Effector memory CD8-positive, alpha-beta T cell (primary cell): ENCODE results near the gene RPL26.

ENCODE experiments used
- ATAC-seq: fragments of 150-1000 bp; cut with Tn5 transposase; replicated peaks from 2 replicates; pipeline ENCODE4 v1.10.0; 2021; ENCODE audit warnings: mild to moderate bottlenecking, moderate library complexity
- DNase-seq, 3 experiments: peaks; one replicate each; pipeline ENCODE4 v3.0.0; 2021
- H3K27ac Mint-ChIP-seq, 2 donors: one replicate each; pipeline ENCODE4 v1.8.0; 2022; ENCODE audit warnings: mild to moderate bottlenecking in 2 of 2, mixed read lengths in 2 of 2, moderate library complexity in 2 of 2
- H3K27me3 Mint-ChIP-seq, 2 donors: one replicate each; pipeline ENCODE4 v1.8.0; 2022; ENCODE audit warnings: mixed read lengths in 2 of 2
- H3K36me3 Mint-ChIP-seq: one replicate; pipeline ENCODE4 v1.8.0; 2022; ENCODE audit warnings: mild to moderate bottlenecking, moderate library complexity, mixed read lengths; ENCODE audit not compliant: insufficient read depth
- H3K4me1 Mint-ChIP-seq, 2 donors: one replicate each; pipeline ENCODE4 v1.8.0; 2022; ENCODE audit warnings: low read depth in 2 of 2, mixed read lengths in 2 of 2
- H3K4me3 Mint-ChIP-seq, 2 donors: one replicate each; pipeline ENCODE4 v1.8.0; 2022; ENCODE audit warnings: mild to moderate bottlenecking in 2 of 2, mixed read lengths in 2 of 2, moderate library complexity in 2 of 2
- H3K9me3 Mint-ChIP-seq, 2 donors: one replicate each; pipeline ENCODE4 v1.8.0; 2022; ENCODE audit warnings: mixed read lengths in 2 of 2

Gene RPL26

GRCh38 chr17:8345951-8346665 is 36.9 kb downstream of the RPL26 start:
- H3K9me3 Mint-ChIP-seq = no peaks in the 10 kb centered on the region
- ATAC-seq = no peak
- H3K36me3 Mint-ChIP-seq = no peaks in the 10 kb centered on the region
- H3K4me3 Mint-ChIP-seq = no peak overlapping the region
- no peak overlapping the region for H3K27ac Mint-ChIP-seq
- no peak for DNase-seq
- H3K4me1 Mint-ChIP-seq = no peaks in the 10 kb centered on the region
- peaks cover 32 to 49% of the 10 kb centered on the region in 2 donors for H3K27me3 Mint-ChIP-seq

- no peaks in the 10 kb centered on the region for H3K9me3 Mint-ChIP-seq
- H3K27ac Mint-ChIP-seq = no peak overlapping the region
- no peaks in the 10 kb centered on the region for H3K4me1 Mint-ChIP-seq
- H3K36me3 Mint-ChIP-seq = no peaks in the 10 kb centered on the region
- no peak overlapping the region for H3K4me3 Mint-ChIP-seq
- DNase-seq (no peak), ATAC-seq (no peak)
- peaks cover 29 to 44% of the 10 kb centered on the region in 2 donors for H3K27me3 Mint-ChIP-seq
Measured at GRCh38 chr17:8345052-8345690, 37.8 kb downstream of the RPL26 start.

GRCh38 chr17:8341456-8341855 is 41.5 kb downstream of the RPL26 start:
- Mint-ChIP-seq H3K9me3 (no peaks in the 10 kb centered on the region), H3K27me3 (peaks cover 10 to 21% of the 10 kb centered on the region in 2 donors), H3K27ac (no peak overlapping the region), H3K4me3 (no peak overlapping the region), H3K36me3 (no peaks in the 10 kb centered on the region), H3K4me1 (peaks cover 5 to 8% of the 10 kb centered on the region in 2 donors)
- ATAC-seq = no peak
- no peak for DNase-seq

GRCh38 chr17:8339540-8339939 is 43.5 kb downstream of the RPL26 start, which contains the start of gene ODF4:
TSS of gene ODF4 (plus strand) at chr17:8339840. CDS start at chr17:8340052, 212 bp downstream.
- ATAC-seq = no peak
- no peaks in the 10 kb centered on the region for H3K36me3 Mint-ChIP-seq

GRCh38 chr17:8338753-8339140 is 44.2 kb downstream of the RPL26 start:
- H3K4me1 Mint-ChIP-seq = peaks cover 5 to 8% of the 10 kb centered on the region in 2 donors
- H3K9me3 Mint-ChIP-seq = no peaks in the 10 kb centered on the region
- peaks cover 3 to 21% of the 10 kb centered on the region in 2 donors for H3K27me3 Mint-ChIP-seq
- ATAC-seq = no peak
- H3K4me3 Mint-ChIP-seq = peak overlapping the region in 1 of 2 donors; percentile 16
- no peaks in the 10 kb centered on the region for H3K36me3 Mint-ChIP-seq
- DNase-seq = no peak
- H3K27ac Mint-ChIP-seq = peak overlapping the region in 1 of 2 donors; percentile 19

More at GRCh38 chr17:8339540-8339939, 43.5 kb downstream of the RPL26 start, which contains the start of gene ODF4:
- Mint-ChIP-seq H3K4me3 (peak within 1 kb of the TSS in 1 of 2 donors; percentile 16), H3K27me3 (peaks cover 0 to 16% of the 10 kb centered on the region in 2 donors), H3K4me1 (peaks cover 5 to 8% of the 10 kb centered on the region in 2 donors), H3K27ac (peak within 1 kb of the TSS in 1 of 2 donors; percentile 19), H3K9me3 (no peaks in the 10 kb centered on the region)
- no peak for DNase-seq

- Mint-ChIP-seq H3K36me3 (no peaks in the 10 kb centered on the region), H3K4me3 (peak overlapping the region in 1 of 2 donors; percentile 16), H3K27ac (no peak overlapping the region), H3K27me3 (peaks cover 8 to 27% of the 10 kb centered on the region in 2 donors), H3K9me3 (no peaks in the 10 kb centered on the region), H3K4me1 (peaks cover 5 to 8% of the 10 kb centered on the region in 2 donors)
- no peak for DNase-seq
- ATAC-seq = no peak
Measured at GRCh38 chr17:8337802-8338752, 44.9 kb downstream of the RPL26 start.

GRCh38 chr17:8333281-8333680 is 49.7 kb downstream of the RPL26 start:
- peaks cover 5 to 6% of the 10 kb centered on the region in 2 donors for H3K4me1 Mint-ChIP-seq
- ATAC-seq = no peak
- H3K27ac Mint-ChIP-seq = peak overlapping the region in 1 of 2 donors; percentile 76
- no peaks in the 10 kb centered on the region for H3K36me3 Mint-ChIP-seq
- H3K4me3 Mint-ChIP-seq = no peak overlapping the region
- H3K27me3 Mint-ChIP-seq = peaks cover 19 to 56% of the 10 kb centered on the region in 2 donors
- H3K9me3 Mint-ChIP-seq = no peaks in the 10 kb centered on the region
- no peak for DNase-seq

GRCh38 chr17:8332688-8333087 is 50.3 kb downstream of the RPL26 start:
- ATAC-seq (no peak), DNase-seq (no peak)
- H3K4me1 Mint-ChIP-seq = peaks cover 0 to under 1% of the 10 kb centered on the region in 2 donors
- no peaks in the 10 kb centered on the region for H3K36me3 Mint-ChIP-seq
- H3K9me3 Mint-ChIP-seq = no peaks in the 10 kb centered on the region
- no peak overlapping the region for H3K27ac Mint-ChIP-seq
- peaks cover 24 to 62% of the 10 kb centered on the region in 2 donors for H3K27me3 Mint-ChIP-seq
- H3K4me3 Mint-ChIP-seq = no peak overlapping the region

- Mint-ChIP-seq H3K4me3 (no peak overlapping the region), H3K36me3 (no peaks in the 10 kb centered on the region), H3K27ac (no peak overlapping the region), H3K4me1 (peaks cover 0 to 1% of the 10 kb centered on the region in 2 donors), H3K27me3 (peaks cover 30 to 67% of the 10 kb centered on the region in 2 donors), H3K9me3 (no peaks in the 10 kb centered on the region)
- DNase-seq (no peak), ATAC-seq (no peak)
Measured at GRCh38 chr17:8332128-8332527, 50.9 kb downstream of the RPL26 start.
